ENCODE measurements around the gene FOXJ3.

FOXJ3 gene

GRCh38 chr1:42139444-42139843 is 195.6 kb downstream of the FOXJ3 start:
- DNase-seq, result no peak

DNA sequence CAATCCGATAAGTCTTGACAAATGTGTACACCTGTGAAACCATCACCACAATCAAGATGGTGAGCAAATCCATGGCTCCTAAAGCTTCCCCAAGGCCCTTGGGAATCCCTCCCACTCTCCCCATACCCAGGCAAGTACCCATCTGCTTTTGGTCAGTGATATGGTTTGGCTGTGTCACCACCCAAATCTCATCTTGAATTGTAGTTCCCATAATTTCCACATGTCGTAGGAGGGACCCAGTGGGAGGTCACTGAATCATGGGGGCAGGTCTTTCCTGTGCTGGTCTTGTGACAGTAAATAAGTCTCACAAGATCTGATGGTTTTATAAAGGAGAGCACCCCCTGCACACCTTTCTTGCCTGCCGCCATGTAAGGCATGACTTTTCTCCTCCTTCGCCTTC is 196.4 kb downstream of the FOXJ3 start:
- no peak for DNase-seq

DNA sequence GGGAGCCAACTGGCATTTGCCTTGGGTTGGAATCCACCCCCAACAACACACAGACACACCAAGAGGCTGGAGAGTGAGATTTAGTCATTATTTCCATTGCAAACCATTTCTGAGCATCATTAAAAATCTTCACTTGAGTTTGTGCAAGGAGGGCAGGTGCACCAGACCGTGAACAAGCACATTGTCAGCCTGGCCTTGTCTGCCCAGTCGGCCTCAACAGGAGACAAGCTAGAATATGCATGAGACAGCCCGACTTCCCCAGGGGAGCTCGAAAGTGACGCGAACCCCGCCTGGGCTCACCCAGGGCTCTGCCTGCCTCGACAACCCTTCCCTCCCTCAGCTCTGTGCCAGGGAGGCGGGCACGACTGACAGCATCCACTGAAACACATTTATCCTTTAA is 197.3 kb downstream of the FOXJ3 start:
- DNase-seq, result no peak

DNA sequence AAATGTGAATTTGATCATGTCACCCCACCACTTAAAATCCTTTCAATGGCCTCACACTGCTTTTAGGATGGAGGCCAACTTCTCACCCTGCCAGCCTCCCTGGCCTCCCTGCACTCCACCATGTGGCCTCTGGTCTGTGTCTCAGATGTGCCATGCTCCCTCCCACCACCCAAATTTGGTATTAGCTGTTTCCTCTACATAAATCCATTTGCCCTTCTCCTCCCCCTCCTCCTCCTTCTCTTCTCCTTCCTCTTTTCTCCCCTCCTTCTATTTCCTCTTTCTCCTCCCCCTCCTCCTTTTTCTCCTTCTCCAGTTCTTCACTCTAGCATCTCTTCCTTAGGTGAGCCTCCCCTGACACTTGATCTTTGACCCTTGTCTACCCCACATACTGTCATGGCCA is 198.6 kb downstream of the FOXJ3 start:
- DNase-seq, result no peak

DNA sequence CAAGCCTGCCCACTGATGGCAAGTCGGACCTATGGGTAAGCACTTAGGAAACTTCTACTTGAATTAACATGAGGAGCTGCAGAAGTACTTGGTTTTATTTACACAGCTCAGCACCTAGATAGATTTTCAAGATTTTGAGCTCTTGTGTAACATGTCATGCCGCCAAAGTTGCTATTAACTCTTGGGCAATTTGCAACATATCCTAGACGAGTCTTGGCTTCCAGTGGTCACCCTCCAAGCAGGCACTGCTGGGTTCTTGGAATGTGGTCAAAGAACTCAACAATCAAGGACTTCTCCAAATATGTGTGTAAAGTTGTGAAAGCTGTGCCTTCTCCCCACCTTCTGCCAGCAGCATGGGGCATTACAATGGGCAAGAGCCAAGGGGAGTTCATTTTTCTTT is 199.6 kb downstream of the FOXJ3 start:
- no peak for DNase-seq

DNA sequence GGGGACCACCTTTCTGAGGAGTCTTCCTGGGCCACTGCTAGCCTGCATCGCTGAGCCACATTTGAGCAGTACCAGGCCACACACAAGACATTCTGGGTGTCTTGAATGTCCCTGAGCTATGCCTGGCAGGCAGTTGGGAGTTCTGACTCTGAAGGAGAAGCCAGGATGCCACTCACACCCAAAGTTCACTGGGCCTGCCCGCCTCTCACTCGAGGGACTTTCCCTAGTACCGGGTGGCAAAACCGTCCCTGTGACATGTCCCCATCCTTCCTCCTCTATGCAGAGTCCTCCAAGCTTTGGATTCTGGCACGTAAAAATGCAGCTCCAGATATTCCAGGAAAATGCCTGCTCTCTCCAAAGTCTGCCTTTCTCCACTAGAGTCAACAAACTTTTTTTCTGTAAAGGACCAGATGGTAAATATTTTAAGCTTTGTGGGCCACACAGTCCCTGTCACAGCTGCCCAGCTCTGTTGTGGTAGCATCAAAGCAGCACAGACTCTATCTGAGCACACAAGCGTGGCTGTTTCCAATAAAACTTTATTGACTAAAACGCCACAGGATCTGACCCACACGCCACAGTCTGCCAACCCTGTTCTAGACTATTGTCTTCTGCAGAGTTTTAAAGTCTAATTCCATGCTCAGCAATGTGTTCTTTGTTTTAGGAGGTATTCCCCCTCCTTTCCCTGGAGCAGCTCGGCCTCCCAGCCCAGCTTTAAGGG is 201.1 kb downstream of the FOXJ3 start:
- DNase-seq, result no peak

GRCh38 chr1:42133390-42133789 is 201.6 kb downstream of the FOXJ3 start:
- no peak for DNase-seq

- no peak for DNase-seq
Observed at GRCh38 chr1:42130061-42130660, 204.9 kb downstream of the FOXJ3 start.

DNA sequence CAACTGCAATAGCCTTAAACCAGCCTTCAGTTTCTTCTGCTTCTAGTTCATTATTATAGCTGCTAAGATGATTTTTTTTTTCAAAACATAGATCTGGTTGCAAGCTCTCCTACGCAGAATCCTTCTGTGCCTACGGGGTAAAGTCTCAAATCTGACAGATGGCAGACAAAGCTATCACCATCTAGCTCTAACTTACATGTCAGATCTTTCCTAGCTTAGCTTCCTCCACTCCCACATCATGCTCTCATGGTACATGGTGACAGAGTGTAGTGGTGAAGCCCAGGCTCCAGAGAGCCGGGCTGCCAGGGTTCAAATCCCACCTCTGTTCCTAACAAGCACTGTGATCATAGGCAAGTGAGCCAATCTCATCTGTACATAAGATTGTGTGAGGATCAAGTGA is 206.1 kb downstream of the FOXJ3 start:
- no peak for DNase-seq

DNA sequence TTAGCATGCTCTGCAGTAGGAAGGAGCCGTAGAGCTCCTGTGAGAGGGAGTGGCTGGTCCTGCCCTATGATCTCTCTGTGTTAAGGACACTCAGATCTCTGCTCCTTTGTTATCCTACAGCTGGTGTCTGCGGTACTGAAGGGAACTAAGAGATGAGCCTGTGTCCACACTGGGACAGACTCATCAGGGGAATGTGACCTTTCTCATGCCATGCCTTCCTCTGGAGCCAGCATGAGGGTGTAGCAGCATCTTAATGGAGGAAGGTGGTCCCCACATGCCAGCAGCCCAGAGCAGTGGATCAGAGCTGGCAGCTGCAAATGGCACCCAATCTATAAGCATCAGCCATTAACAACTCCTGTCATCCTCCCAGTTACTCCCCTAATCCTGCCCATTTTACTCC is 206.5 kb downstream of the FOXJ3 start:
- no peak for DNase-seq

GRCh38 chr1:42127767-42128166 is 207.3 kb downstream of the FOXJ3 start:
- DNase-seq, result no peak

Data from NCI-H2029 treated with DMSO at 0.1 percent for 48 hours (cell line).